Smooth muscle cell (in vitro differentiated cells): Measurements from ENCODE around the gene ELAVL4. TPM values are rescaled to one million over a fixed set of nuclear protein-coding genes. Genes with fewer than 3 reads are reported as not detected.

Source experiments
- DNase-seq: peaks from one replicate; lab custom pipeline; 2025; ENCODE audit not compliant: unreplicated experiment; lab: John Stamatoyannopoulos, UW
- H2AFZ ChIP-seq: fragments of 200-600 bp; sonication (generic); 2 replicates; pipeline ENCODE4 v1.6.0; 2016; ENCODE audit warnings: antibody characterized with exemption, low read depth, mild to moderate bottlenecking
- H3F3A ChIP-seq: fragments of 200-600 bp; sonication (generic); 2 replicates; pipeline ENCODE4 v1.6.0; 2017; ENCODE audit warnings: antibody characterized with exemption, low read depth
- H3K27ac ChIP-seq: fragments of 200-600 bp; sonication (generic); 2 replicates; pipeline ENCODE4 v1.5.1; 2016; ENCODE audit warnings: low read depth, mild to moderate bottlenecking
- H3K27me3 ChIP-seq: fragments of 200-600 bp; sonication (generic); 2 replicates; pipeline ENCODE4 v1.6.1; 2016; ENCODE audit warnings: low read depth, mild to moderate bottlenecking
- H3K36me3 ChIP-seq: fragments of 200-600 bp; sonication (generic); 2 replicates; pipeline ENCODE4 v1.5.1; 2016; ENCODE audit warnings: low read depth
- H3K4me1 ChIP-seq: fragments of 200-600 bp; sonication (generic); 2 replicates; pipeline ENCODE4 v1.5.1; 2016; ENCODE audit warnings: low read depth
- H3K4me2 ChIP-seq: fragments of 200-600 bp; sonication (generic); 2 replicates; pipeline ENCODE4 v1.6.0; 2016; ENCODE audit warnings: mild to moderate bottlenecking
- H3K4me3 ChIP-seq: fragments of 200-600 bp; sonication (generic); 2 replicates; pipeline ENCODE4 v1.5.1; 2016; ENCODE audit warnings: mild to moderate bottlenecking
- H3K79me2 ChIP-seq: fragments of 200-600 bp; sonication (generic); 2 replicates; pipeline ENCODE4 v1.6.0; 2016; ENCODE audit warnings: low read depth, mild to moderate bottlenecking
- H3K9ac ChIP-seq: fragments of 200-600 bp; sonication (generic); 2 replicates; pipeline ENCODE4 v1.6.0; 2016; ENCODE audit warnings: low read depth
- H3K9me3 ChIP-seq: fragments of 200-600 bp; sonication (generic); replicated peaks from 2 replicates; pipeline ENCODE4 v1.5.1; 2016; ENCODE audit warnings: low read depth
- H4K20me1 ChIP-seq: fragments of 200-600 bp; sonication (generic); 2 replicates; pipeline ENCODE4 v1.6.0; 2016; ENCODE audit warnings: low read depth
- CTCF ChIP-seq: fragments of 200-600 bp; sonication (generic); IDR thresholded peaks from 2 replicates; pipeline ENCODE4 v1.5.1; 2017; ENCODE audit warnings: borderline replicate concordance, mild to moderate bottlenecking, antibody characterized with exemption; ENCODE audit not compliant: insufficient read depth, poor library complexity, severe bottlenecking
- WGBS: methylation state at CpG from one replicate; pipeline ENCODE4 v1.1.7; 2016; ENCODE audit warnings: low lambda C conversion rate; 5-methylcytosine and 5-hydroxymethylcytosine counted together
- polyA plus RNA-seq: library from polyadenylated mRNA; unstranded; fragments of >200 nt; fragmentation: Nextera tagmentation; extraction: Ambion mirVana; gene quantifications from 2 replicates; pipeline ENCODE4 v1.2.1, GENCODE V29; 2016
- total RNA-seq: library from RNA; depleted of rRNA; stranded (reverse); fragments of >200 nt; gene quantifications from 2 replicates; pipeline ENCODE4 v1.2.3, GENCODE V29; 2014

ELAVL4 gene
- total and polyA plus RNA-seq, 2 experiments from 2014 or later: not detected

GRCh38 chr1:50231209-50231608 lies 122.5 kb downstream of the ELAVL4 start:
- Histone ChIP-seq H3K36me3 (no peaks in the 10 kb centered on the region), H4K20me1 (no peaks in the 10 kb centered on the region), H3K27me3 (no peaks in the 10 kb centered on the region), H3K79me2 (no peaks in the 10 kb centered on the region), H3K4me1 (no peaks in the 10 kb centered on the region), H3K4me2 (no peak overlapping the region), H3K27ac (no peak overlapping the region), H3K9me3 (peaks cover 3% of the 10 kb centered on the region), H2AFZ (no peak overlapping the region), H3F3A (no peaks in the 10 kb centered on the region), H3K9ac (no peak overlapping the region), H3K4me3 (no peak overlapping the region)
- WGBS: 76% methylated on average over 5 of the region's 5 CpGs
- no peak for DNase-seq
- no peak for TF ChIP-seq CTCF

- H3K9me3 ChIP-seq: no peaks in the 10 kb centered on the region
- DNase-seq: no peak
- WGBS: 71% methylated on average over 3 of the region's 3 CpGs
- no peaks in the 10 kb centered on the region for H3K36me3 ChIP-seq
- H3F3A ChIP-seq: no peaks in the 10 kb centered on the region
- H3K4me2 ChIP-seq: no peak overlapping the region
- TF ChIP-seq CTCF: no peak
- H3K9ac ChIP-seq: no peak overlapping the region
- no peak overlapping the region for H2AFZ ChIP-seq
- H3K4me3 ChIP-seq: no peak overlapping the region
- no peak overlapping the region for H3K27ac ChIP-seq
- no peaks in the 10 kb centered on the region for H4K20me1 ChIP-seq
- H3K27me3 ChIP-seq: no peaks in the 10 kb centered on the region
- H3K4me1 ChIP-seq: no peaks in the 10 kb centered on the region
- H3K79me2 ChIP-seq: no peaks in the 10 kb centered on the region
Measured at GRCh38 chr1:50232336-50232735, 123.6 kb downstream of the ELAVL4 start.

DNA sequence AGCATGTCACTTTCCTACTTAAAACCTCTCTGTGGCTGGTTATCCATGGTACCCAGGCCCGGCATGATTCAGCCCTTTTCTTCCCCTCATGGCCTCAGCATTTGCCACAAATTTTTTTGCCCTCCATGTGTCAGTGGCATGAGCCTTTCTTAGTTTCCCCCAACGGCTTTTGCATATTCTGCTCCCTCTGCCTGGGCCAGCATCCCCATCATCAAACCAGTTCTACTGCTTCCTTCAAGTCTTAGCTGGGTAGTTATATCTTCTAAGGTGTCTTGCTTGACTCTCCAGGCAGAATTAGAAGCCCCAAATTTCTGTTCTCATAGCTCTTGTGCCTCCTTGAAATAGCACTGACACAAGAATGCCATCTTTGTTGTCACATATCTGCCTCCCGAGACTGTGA lies 127.9 kb downstream of the ELAVL4 start:
- Histone ChIP-seq H3K27ac (no peak overlapping the region), H3F3A (no peaks in the 10 kb centered on the region), H2AFZ (no peak overlapping the region), H3K36me3 (no peaks in the 10 kb centered on the region), H4K20me1 (no peaks in the 10 kb centered on the region), H3K4me3 (no peak overlapping the region), H3K4me1 (no peaks in the 10 kb centered on the region), H3K27me3 (no peaks in the 10 kb centered on the region), H3K4me2 (no peak overlapping the region), H3K79me2 (no peaks in the 10 kb centered on the region), H3K9me3 (no peaks in the 10 kb centered on the region), H3K9ac (no peak overlapping the region)
- no peak for TF ChIP-seq CTCF
- no peak for DNase-seq
- WGBS: 70% methylated on average over 3 of the region's 3 CpGs

- H3F3A ChIP-seq: no peaks in the 10 kb centered on the region
Measured at GRCh38 chr1:50237056-50237455, 128.3 kb downstream of the ELAVL4 start.

More at GRCh38 chr1:50237056-50237455, 128.3 kb downstream of the ELAVL4 start:
- no peak overlapping the region for H3K9ac ChIP-seq
- H3K4me3 ChIP-seq: no peak overlapping the region
- WGBS: 68% methylated on average over 6 of the region's 6 CpGs
- H3K79me2 ChIP-seq: no peaks in the 10 kb centered on the region
- H2AFZ ChIP-seq: no peak overlapping the region
- H3K4me2 ChIP-seq: no peak overlapping the region
- no peaks in the 10 kb centered on the region for H3K36me3 ChIP-seq
- H4K20me1 ChIP-seq: no peaks in the 10 kb centered on the region
- H3K27ac ChIP-seq: no peak overlapping the region
- no peaks in the 10 kb centered on the region for H3K4me1 ChIP-seq
- DNase-seq: no peak
- no peak for TF ChIP-seq CTCF
- no peaks in the 10 kb centered on the region for H3K27me3 ChIP-seq
- H3K9me3 ChIP-seq: no peaks in the 10 kb centered on the region
